ENCODE measurements around the gene NDEL1.
"Not testable (repeated sequence)": the region's sequence is repeated elsewhere in the genome, so short reads cannot be mapped to it uniquely, and the experiment has no call there.

NDEL1 gene, protein sequence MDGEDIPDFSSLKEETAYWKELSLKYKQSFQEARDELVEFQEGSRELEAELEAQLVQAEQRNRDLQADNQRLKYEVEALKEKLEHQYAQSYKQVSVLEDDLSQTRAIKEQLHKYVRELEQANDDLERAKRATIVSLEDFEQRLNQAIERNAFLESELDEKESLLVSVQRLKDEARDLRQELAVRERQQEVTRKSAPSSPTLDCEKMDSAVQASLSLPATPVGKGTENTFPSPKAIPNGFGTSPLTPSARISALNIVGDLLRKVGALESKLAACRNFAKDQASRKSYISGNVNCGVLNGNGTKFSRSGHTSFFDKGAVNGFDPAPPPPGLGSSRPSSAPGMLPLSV

DNA sequence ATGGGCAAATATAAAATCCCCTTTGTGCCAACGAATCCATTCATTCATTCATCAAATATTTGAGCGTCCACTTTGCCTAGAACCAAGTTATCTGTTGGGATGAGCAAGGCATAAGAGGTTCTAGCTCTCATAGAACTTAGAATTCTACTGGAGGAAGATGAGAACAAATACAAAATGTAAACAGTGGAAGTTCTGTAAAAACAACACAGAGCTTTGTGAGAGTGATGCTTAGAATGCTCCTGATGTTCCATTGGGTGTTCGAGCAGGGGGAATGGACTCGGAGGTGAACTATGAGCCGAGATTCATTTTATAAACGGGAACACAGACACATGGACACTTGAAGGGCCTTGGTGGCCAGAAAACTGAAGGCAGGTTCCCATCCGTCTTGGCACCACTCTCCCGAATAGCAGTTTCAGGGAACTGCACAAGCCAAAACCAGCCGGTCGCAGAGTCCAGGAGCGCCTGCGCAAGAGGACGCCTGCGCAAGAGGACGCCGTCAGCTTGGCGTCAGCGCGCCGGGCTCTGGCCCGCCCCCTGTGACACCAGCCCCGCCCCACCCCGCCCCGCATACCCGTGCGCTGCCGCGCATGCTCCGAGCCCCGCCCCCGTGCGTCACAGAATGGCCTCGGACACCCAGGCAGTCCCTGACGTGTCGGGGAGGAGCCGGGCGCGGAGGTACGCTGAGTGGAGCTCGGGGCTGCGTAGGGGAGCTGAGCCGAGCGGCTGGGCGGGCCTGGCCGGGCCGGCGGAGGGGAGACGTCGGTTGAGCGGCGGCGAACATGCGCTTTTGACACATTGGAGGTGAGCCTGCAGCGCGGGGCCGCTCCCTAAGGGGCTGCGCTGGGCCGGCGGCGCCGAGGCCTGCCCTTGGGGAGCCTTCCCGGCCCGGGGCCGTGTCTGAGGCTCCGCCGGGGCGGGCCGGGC is at the start of gene NDEL1:
Gene NDEL1 (plus strand): TSS at position 640 of the 924 bp plus-strand sequence. CDS start 8,388 bp downstream, outside the sequence.
- peak; percentile 99 for DNase-seq (ENCODE audit: low spot score)

DNA sequence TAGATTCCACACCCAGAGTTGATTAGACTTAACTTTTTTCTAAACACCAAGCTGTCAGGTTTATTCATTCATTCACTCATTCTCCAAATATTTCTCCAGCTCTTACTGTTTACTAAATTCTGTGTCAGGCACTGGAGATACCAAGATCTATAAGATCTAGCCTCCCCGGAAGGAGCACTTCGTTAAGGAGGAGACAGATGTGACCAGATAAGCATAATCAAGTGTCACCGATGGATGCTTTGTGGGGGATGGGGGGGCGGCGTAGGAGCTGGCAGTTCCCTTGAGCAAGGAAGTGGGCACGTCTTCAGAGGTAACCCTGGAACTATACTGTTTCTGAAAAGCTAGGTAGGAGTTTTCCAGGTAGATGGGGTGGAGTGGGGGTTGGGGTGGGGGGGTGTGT is 48.8 kb upstream of the NDEL1 start:
- no peak for DNase-seq (ENCODE audit: low spot score)

DNA sequence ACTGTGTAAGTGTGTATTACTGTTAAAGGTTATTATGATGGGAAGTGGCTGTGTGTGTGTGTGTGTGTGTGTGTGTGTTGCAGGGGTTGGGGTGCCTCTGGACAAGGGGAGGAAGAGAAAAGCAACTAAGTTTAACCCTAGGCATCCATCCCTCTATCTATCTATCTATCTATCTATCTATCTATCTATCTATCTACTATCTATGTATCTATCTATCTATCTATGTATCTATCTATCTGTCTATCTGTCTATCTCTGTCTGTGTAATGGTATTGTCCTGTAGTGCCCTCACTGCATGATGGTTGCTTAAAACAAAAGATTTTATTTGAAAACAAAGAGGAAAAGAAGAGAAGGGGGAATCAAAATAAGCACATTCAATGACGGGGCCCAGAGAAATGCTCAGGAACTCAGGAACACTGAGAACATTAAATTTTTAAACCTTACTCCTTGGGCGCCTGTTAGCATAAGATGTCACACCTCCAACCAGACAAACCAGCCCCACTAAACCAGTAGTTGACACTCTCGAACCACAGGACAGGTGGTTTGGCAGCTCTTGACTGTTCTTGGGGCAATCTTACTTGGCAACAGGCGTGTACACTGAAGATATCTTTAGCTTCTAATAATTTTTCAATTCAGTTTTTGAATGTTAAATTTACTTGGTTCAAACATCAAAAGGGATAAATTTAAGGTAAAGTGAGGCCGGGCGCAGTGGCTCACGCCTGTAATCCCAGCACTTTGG is 47.6 kb upstream of the NDEL1 start:
- DNase-seq (ENCODE audit: low spot score): no peak

DNA sequence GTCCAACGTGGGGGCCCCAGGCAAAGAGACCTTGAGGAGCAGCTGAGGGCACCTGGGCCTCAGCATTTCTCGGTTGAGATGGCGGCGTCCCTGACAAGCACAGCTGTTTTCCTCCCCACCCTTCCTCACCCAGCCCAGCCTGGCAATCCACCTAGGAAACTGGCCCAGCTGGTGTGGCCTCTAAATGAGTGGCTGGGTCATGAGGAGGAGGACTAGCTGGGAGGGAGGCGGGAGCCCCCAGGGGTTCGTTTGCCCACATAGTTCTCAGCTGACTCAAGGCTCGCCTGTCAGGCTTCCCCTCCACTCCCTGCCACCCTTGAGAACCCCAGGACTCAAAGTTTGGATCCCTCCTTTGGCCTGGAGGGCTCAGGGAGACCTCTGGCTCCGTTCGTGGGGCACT is 44.0 kb upstream of the NDEL1 start:
- no peak for DNase-seq (ENCODE audit: low spot score)

DNA sequence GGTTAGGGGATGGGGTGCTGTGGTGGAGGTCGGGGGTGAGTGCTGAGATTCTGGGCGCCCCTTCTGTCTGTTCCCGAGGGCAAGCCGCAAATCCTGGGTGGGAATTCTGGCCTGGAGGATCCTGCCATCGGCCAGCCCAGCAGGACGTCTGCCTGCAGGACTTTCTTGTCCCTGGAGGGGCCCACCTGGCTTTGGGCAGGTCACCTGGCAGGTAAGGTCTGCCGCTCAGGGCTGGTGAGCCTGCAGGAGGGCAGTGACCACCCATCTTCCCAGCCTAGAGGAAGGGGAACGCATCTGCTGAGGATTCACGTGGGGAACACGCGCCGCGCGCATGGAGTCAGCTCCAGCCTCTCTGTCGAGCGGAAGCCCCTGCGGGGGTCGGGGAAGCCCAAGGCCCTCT is 43.4 kb upstream of the NDEL1 start:
- DNase-seq (ENCODE audit: low spot score): no peak

DNA sequence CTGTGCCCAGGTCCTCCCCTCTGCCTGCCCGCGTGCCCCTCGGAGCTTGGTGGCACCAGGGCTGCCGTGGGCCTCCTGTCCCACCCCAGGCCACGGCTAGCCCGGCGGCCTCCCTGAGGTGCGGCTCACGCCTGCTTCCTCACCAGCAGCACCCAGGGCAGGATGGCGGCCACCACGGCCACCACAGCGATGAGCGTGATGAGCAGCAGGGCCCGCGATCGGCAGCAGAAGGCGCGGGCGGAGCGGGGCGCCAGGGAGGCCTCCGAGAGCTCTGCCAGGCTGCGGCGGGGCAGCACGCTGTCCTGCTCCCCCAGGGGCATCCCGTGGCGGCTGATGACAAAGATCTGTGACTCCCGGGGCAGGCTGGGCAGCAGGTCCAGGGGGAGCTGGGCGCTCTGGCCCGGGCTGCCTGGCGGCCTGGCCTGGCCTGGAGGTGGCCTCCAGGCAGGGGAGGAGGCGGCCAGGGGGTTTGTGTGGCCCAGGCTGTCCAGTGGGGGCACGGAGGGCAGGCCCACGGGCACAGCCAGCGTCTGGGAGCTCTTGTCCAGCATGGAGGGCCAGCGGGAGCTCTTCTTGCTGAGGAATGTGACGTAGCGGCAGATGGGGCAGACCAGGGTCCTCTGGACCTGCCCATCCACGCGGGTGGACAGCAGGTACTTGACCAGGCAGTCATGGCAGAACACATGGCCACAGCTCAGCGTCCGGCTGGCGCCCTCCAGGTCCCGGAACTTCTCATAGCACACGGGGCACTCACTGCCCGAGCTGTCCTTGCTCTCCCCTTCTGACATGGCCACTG is 42.8 kb upstream of the NDEL1 start:
- no peak for DNase-seq (ENCODE audit: low spot score)

DNA sequence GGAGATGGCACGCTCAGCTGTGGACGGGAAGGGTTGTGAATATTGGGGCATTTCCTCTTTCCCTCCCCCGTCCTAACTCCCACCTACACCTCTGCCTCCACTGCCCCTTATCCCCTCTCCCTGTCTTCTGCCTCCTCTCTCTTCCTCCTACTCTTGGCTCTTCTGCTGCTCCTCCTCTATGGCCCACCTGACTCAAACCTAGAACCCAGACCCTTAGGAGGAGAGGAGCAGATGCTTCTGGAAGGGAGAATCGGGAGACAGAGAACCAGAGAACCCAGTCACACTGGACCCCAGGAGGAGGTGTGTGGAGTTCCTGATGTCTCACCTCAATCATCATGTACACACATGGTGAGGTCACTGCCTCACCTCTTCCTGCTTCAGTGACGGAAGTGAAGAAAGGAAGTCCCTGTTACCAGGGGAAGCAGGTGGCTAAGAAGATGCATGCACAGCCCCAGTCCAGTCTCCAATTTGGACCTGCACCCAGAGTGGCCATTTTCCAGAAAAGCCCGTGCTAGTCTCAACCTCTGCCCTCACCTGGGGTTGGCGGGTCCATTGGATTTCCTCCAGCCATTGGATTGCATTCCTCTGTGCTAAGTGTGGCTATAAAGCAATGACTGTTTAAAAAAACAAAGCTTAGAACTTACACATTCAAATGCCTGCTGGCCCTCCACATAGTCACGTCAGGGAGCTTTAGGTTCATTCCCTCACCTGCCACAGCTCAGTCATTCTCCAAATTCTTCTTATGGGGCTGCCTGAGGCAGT is 42.0 kb upstream of the NDEL1 start:
- no peak for DNase-seq (ENCODE audit: low spot score)

DNA sequence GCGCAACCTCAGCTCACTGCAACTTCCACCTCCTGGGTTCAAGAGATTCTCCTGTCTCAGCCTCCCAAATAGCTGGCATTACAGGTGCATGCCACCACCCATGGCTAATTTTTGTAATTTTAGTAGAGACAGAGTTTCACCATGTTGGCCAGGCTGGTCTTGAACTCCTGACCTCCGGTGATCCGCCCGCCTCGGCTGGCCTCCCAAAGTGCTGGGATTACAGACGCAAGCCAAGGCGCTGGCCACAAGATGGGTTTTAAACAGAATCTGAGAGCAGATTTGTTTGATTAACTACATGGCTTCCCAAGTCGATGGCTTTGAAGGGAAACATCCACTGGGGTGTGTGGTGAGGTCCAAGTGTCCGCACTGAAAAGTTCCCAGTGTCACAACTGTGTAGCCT is 41.2 kb upstream of the NDEL1 start:
- not testable (repeated sequence) for DNase-seq (ENCODE audit: low spot score)

DNA sequence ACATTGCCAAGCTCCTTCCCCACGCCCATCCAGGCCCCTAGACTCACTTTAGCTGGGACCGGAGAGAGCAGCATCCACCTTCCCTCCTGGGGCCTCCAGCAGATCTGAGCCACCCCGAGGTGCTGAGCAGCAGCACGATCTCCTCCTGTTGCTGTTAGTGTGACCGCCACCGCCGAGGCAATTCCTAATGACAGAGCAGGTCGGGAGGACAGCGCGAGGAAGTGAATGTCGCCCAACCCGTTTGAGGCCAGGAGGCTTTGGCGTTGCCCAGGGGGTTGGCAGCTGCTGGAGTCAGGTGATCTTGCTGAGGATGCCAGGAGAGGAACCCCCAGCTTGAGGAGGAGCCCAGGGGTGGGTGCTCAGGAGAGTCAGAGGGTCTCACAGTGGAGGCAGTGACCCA is 38.0 kb upstream of the NDEL1 start, which contains the start of gene RNF222:
Gene RNF222 (minus strand): TSS at position 192 of the 400 bp plus-strand sequence. CDS start 4,366 bp downstream, outside the sequence.
- no peak for DNase-seq (ENCODE audit: low spot score)

DNA sequence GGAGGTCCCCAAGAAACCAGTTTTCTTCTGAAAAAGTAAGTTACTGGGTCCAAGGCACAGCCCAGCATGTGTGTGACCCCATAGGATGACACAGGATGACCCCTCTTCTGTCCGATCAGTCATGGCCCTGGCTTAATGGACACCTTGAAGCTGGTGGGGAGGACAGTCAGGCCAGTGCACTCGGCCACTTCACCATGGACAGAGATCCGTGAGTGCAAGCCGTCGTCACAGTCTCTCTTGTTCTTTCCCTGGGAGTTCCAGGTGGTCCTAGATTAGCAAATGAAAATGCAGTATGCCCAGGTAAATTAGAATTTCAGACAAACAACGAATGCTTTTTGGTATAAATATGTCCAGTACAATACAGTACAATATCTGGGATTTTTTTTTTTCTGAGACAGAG is 36.7 kb upstream of the NDEL1 start:
- no peak for DNase-seq (ENCODE audit: low spot score)

DNA sequence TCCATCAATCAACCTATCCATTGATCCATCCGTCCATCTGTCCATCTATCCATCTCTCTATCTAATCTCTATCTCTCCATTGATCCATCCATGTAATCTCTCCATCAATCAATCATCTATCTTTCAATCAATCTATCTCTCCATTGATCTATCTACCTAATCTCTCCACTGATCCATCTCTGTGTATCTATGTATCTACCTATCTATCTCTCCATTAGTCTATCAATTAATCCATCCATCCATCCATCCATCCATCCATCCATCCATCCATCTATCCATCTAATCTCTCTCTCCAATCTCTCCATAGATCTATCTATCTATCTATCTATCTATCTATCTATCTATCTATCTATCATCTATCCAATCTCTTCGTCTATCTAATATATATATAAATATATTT is 34.6 kb upstream of the NDEL1 start:
- no peak for DNase-seq (ENCODE audit: low spot score)

DNA sequence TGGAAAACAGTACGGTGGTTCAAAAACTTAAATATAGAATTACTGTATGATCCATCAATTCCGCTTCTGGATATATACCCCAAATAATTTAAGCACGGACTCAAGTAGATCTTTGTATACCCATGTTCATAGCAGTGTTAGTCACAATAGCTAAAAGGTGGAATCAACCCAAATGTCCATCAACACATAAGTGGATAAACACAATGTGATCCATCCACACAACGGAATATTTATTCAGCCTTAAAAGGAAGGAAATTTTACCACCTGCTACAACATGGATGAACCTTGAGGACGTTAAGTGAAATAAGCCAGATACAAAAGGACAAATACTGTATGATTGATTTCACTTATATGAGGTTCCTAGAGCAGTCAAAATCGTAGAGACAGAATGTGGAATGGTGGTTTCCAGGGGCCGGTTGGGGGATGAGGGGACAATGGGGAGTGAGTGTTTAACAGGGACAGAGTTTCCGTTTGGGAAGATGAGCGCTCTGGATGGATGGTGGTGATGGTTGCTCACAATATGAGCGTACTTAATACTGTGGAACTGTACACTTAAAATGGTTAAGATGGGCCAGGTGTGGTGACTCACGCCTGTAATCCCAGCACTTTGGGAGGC is 32.7 kb upstream of the NDEL1 start:
- no peak for DNase-seq (ENCODE audit: low spot score)

DNA sequence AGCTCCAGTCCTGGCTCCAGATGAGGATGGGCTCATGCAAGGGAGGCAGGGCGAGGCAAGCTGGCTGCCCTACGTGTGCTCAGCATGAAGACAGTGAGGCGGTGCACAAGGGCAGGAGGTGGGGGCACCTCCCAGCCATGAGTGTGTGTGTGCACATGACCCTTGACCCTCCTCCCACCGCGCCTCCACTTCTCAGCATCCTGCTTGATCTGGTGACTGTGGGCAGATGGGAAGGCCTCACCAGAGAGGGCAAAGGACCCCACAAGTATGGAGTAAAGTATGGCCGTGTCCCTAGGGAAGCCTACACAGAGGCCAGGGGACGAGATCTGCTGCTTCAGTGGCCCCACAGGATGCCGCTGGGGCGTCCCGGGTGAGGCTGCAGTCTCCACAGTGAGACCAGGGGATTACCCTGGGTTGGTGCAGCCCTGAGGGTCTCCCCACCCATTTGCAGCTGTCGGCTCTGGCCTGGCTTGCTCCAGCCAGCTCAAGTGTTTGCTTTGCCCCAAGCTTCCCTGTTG is 30.1 kb upstream of the NDEL1 start:
- no peak for DNase-seq (ENCODE audit: low spot score)

DNA sequence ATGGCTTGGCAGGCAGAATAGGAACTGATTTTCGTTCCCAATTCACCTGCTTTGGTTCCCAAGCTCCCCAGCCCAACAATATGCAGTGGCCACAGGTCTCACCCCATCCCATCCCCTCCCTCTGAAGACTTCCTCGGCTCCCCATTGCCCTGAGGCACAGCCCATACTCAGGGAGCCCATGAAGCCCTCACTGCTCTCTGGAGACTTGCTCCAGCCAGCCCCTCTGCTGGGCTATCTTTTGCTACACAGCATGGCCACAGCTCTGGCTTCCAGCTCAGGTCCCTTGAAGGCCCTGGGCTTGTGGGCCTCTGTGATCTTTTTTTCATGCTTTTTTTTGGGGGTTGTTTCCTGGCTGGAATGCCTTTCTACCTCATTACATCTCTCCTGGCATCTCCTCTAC is 29.5 kb upstream of the NDEL1 start:
- DNase-seq (ENCODE audit: low spot score): no peak

DNA sequence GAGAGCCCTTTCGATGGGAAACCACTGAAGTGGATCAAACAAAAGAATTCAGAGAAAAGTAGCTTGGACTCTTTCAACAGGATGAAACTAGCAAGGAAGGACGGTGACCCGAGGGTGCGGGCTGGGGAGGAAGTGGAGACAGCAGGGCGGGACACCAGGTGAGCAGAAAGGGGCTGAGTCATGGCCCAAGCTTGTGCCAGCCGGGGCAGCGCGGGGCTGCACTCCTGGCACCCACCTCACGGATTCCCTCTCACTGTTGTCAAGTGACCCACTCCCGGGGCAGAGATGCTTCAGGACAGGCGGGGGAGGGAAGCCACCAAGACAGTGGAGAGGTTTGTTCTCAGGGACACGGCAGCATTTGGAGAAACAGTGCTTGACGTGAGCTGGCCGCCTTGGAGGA is 27.3 kb upstream of the NDEL1 start:
- DNase-seq (ENCODE audit: low spot score): no peak

DNA sequence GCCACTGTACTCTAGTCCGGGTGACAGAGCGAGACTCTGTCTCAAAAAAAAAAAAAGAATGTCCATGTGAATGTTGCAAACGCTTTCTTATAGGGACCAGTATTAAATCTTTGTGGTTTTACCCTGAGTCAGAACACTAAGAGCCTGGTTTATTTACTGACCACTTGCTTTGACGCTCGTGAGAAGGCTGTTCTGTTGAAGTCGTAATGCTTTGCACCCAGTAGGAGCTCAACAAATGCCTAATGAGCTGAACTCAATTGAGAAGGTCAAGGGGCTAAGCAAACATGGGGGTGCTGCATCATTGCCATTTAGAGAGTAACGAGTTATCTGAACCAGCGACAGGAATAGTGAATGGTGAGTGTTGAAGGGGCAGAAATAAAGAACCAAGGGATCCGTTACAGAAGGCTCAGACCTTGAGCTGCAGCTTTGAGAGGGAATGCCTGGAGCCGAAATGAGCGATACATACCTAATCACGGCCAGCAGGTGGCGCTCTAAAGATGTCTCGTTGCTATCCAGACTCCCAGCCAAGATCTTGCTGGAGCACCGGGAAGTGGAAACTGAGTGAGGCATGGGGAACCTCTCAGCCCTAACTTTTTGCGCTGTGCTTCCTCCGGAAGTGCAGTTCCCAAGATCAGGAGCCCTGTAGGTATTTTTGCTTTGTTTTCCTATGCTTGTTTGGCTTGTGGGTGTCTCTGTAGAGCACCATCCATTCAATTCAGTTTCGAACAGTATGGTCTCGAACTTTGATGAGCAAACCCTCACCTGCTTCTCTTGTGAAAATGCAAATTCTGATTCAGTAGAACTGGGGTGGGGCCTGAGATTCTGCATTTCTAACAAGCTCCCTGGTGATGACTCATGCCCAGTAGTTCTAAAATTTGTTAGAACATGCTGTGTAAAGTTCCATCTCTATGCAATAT is 25.5 kb upstream of the NDEL1 start:
- DNase-seq (ENCODE audit: low spot score): peak; percentile 95

DNA sequence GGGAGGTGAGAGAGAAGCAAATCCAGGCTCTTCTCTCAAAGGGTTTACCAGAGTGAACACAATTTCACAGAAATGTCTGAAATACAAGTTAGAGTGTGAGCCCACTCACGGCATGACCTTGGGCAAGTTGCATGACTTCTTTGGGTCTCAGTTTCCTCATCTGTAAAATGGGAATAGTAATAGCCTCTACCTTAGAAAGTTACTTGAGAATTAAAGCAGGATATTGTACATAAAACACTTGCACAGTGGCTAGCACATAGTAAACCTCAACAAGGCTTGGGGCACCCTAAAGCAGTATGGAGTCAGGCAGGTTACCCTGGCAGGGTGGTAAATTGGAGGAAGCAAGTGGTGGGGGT is 24.8 kb upstream of the NDEL1 start:
- DNase-seq (ENCODE audit: low spot score): no peak

DNA sequence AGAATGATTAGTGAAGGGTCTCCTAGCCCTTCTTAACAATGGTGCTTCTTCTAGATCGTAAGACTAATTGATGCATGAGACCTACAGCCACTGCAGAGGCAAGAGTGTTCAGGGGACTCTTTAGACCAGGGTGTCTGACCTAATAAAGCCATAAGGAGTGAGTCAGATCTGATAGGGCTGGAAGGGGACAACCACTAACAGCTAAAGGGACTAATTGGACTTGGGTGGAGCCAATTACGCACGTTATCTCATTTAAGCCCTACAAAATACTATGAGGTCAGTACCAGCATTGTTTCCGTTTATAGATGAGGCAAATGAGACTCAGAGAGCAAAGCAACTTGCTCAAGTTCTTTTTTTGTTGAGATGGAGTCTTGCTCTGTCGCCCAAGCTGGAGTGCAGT is 23.6 kb upstream of the NDEL1 start:
- no peak for DNase-seq (ENCODE audit: low spot score)

DNA sequence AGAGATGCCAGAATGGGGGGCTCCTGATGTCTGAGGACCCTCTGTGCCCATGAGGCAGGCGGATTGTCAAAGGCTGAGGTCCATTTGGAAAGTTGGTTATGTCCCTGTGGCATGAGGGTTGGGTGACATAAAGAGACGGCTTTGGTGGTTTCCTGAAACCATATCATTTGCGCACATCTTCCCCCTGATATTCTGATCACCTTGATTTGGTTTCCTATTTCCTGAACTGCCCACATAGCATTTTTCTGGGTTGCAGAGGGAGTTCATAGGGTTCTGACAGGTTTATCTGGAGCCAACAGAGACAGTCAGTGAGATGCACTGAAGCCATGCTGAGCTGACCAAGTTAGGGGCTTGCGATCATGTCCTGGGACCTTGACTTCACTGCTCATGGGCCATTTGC is 22.4 kb upstream of the NDEL1 start:
- DNase-seq (ENCODE audit: low spot score): no peak
